Measurements from ENCODE around the gene ANKRD33. TPM values are rescaled to one million over a fixed set of nuclear protein-coding genes. Genes with fewer than 3 reads are reported as not detected.
"Not testable (repeated sequence)": the region's sequence is repeated elsewhere in the genome, so short reads cannot be mapped to it uniquely, and the experiment has no call there.

ANKRD33 gene
- total RNA-seq, 1 donor from 2014 or later = not detected

DNA sequence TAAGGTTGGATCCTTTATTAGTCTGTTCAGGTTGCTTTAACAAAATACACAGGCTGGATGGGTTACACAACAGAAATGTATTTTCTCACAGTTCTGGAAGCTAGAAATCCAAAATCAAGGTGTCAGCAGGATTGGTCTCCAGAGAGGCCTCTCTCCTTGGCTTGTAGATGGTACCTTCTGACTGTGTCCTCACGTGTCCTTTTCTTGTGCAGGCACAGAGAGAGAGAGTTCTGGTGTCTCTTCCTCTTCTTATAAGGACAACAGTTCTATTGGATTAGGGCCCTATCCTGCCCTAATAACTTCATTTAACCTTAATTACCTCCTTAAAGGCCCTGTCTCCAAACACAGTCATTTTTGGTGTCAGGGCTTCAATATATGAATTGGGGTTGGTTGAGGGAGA lies 4.6 kb upstream of the ANKRD33 start:
- no peak for DNase-seq

DNA sequence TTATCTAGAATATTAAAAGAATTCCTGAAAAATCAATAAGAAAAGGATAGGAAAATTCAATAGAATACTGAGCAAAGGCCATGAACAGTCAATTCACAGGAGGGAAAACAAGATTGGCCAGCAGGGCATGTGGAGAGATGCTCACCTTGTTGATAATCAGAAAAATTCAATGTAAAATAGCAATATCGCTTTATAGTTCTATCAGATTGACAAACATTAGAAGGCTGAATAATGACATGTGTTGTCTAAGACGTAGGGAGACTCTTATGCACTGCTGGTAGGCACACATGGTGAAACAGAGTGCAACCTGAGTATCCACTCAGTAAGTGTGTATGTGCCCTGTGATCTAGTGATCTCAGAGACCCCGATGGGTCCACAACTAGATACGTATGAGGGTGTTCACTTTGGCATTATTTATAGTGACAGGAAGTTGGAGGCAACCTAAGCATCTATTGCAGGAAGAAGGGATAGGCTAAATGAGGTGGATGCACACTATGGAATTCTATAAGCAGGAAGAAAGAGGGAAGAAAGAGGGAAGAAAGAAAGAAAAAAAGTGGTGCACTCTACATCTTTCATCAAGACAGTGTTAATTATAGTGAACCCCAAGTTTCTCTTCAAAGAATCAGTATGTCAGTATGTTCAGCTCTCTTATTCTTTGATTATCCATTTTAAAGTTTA lies 3.8 kb upstream of the ANKRD33 start:
- DNase-seq = no peak

DNA sequence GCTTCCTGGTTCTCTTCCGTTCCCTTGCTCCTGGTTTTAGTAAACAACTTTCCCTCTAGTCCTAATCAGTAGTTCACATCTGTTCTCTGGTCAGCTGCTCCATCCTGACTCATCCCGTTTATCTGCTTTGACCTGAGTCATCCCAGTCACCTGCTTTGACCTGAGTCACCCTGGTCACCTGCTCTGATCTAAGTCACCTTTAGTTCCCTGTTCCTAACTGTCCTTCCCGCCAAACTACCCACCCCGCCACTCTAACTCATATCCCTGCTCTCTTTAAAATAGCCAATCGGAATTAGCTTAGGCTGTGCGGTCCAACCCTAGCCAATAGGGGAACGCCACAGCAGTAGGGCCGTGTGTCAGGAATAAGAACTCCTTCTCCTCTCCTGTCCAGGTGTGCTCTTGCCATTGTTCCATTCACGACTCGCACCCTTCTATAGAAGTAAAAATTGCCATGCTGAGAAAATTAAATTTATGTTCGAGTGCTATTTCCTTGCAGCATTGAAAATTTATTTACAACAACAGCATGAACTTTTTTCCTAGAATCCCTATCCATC lies 3.1 kb upstream of the ANKRD33 start:
- DNase-seq = no peak

DNA sequence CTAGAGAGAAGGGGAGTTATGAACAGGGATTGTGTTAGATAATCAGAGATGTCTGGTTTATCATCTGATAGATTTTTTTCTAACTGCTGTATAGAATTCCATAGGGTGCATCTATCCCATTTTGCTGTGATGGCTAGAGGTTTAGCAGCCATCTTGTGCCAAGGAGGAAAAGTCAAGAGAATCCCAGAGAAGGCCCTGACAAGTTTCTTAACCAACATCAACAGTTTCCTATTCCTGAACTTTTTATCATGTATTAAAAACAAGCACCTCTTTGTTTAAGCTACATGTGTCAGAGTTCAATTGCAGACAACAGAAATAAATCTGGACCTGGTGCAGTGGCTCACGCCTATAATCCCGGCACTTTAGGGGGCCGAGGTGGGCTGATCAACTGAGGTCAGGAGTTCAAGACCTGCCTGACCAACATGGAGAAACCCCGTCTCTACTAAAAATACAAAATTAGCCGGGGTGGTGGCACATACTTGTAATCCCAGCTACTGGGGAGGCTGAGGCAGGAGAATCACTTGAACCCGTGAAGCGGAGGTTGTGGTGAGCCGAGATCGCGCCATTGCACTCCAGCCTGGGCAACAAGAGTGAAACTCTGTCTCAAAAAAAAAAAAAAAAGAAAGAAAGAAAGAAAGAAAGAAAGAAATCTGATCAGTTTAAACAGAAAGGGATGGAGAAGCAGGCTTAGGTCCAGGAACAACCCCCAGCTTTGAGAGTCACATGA lies 2.4 kb upstream of the ANKRD33 start:
- DNase-seq = not testable (repeated sequence)

DNA sequence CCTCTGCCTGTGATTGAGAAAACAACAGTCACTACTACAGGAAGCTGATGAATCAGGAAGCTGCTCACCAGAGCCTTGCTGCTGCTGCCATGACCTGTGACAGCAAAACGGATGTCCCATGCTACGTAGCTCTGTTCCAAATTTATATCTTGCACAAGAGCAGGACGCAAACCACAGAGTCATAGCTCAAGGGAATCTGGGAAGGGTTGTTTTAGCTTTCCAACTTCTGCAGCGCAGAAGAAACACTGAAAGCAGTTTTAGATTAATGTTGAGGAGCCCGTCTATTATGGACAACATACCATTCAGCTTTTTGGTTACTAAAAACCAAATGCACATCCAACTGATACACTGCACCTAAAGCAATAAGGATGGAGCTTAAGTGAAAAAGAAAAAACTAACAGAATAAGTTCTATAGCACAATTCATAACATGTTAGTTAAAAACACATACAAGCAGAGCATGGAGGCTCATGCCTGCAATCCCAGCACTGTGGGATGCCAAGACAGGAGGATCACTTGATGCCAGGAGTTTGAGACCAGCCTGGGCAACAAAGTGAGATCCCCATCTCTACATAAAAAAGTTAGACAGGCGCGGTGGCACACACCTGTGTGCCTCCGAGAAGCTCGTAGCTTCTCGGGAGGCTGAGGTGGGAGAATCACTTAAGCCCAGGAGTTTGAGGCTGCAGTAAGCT lies 1.7 kb upstream of the ANKRD33 start:
- peak; percentile 94 for DNase-seq

DNA sequence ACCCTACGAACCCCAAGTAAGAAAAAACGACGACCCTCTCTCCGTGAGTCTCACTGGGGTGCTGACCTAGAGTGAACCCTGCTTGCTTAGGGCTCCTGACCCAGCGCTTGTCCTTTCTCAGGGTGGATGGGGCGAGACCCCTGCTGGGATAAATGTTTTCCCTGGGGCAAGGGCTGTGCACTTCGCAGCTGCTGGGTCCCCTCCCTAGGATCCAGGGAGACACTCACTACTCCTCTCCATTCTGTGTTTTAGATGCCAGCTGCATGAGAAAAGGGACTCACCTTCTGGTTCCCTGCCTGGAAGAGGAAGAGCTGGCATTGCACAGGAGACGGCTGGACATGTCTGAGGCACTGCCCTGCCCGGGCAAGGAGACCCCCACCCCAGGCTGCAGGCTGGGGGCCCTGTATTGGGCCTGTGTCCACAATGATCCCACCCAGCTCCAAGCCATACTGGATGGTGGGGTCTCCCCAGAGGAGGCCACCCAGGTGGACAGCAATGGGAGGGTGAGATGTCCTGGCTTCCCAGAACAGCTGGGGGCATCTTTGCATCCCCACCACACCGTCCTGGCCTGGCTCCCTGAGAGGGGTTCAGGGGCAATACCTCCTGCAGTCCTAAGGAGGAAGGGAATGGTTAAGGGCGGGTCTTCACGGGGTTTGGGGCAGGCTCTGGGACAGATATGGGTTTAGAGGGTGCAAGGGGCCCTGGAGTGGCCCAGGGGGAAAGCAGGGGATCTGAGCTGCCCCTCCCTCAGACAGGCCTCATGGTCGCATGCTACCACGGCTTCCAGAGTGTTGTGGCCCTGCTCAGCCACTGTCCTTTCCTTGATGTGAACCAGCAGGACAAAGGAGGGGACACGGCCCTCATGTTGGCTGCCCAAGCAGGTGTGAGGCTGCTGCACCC lies 663 bp downstream of the ANKRD33 start:
- DNase-seq = no peak

DNA sequence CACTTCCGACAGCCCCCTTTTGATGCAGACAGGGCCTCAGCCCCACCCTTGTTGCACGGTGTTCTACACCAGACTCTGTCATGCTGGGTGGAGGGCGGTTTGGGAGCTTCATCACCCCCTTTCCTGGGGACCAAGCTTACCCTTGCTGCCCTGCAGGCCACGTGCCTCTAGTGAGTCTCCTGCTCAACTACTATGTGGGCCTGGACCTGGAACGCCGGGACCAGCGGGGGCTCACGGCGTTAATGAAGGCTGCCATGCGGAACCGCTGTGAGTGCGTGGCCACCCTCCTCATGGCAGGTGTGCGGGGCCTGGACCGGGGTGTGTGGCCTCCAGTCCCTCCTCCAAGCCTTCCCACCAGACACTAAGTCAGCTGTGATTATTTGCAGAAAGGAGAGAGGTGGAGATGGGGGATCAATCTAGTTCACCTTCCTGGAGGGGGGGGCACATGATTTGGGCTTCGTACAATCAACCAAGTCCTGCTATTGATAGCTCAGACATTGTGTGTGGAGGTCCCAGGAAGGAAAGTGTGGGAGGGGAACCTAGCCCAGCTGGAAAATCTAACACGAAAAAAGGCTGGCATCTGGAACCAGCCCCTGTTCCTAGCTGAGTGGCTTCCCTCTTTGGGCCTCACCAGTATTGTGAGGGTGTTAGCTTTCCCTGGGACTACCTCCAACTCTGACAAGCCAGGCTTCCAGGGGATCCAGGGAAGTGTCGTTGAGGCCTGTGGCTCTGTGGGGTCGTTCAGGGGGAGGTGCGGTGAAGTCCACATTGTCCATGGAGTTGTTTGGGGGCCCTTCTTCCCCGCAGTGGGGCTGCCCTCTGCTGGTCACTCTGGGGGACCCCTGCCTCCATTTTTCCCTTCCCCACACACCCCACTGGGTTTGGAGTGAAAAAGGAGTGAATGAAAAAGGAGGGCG lies 1.6 kb downstream of the ANKRD33 start:
- DNase-seq = no peak

DNA sequence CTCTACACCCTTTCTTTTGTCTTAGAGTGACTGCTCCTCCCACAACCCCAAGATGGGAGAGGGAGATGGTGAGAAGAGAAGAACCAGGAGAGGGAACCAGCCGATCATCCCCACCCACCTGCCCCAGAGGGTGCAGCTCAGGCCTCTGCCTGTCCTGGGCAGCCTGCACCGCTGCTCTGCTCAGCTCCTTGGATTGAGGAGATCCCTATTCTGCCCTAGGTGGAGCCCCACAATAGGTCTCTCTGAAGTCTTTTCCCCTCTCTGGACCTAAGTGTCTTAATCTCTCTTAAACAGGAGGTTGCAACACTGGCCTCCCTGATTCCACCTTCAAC lies 2.2 kb downstream of the ANKRD33 start:
- no peak for DNase-seq

DNA sequence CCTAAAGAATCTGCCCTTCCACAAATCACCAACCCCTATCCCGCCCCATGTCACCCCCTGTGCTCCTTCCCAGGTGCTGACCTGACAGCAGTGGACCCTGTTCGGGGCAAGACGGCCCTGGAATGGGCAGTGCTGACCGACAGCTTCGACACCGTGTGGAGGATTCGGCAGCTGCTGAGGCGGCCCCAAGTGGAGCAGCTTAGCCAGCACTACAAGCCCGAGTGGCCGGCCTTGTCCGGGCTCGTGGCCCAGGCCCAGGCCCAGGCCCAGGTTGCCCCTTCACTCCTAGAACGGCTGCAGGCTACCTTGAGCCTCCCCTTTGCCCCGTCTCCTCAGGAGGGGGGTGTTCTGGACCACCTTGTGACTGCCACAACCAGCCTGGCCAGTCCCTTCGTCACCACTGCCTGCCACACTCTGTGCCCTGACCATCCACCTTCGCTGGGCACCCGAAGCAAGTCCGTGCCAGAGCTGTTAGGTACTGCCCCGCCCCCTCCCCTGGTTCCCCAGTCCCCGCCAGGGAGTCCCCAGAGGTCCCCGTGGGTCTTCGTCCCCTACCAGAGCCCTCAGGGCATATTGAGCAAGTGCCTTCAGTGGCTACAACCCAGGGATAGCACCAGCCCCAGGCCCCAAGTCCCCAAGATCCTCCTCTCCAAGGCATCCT lies 2.7 kb downstream of the ANKRD33 start:
- no peak for DNase-seq

DNA sequence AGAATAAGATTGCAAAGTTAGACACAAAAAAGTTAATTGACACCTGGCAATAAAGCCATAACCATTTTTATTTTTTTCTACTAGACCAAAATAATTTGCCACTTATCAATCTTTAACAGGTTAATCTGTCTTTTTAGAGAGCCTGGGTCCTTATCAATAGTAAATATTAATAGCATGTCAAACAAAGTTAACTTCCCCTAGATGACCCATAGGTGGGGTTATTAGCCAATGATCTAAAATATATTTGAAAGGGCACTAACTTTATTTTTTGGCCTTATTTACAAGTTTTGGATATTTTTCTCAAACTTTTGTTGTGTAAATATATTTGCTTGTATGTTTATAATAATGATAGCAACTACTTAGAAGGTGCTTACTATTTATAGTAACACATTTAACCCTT lies 3.9 kb downstream of the ANKRD33 start:
- no peak for DNase-seq

DNA sequence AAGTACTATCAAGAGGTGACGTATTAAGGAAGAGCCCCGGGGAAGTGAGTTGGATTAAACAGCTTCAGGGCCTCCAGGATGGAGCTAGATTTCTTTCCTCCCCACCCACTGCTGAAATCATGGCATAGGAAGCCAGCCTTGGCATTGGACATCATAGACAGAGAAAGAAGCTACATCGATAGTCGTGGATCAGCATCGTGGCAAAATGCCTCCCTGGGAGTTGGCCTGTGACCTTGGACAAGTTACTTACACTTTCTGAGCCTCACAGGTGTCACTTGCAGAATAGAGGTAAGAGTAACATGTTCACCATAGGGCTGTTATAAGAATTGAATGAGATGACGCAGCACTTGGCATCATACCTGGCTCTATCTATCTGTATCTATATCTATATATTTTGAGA lies 5.9 kb downstream of the ANKRD33 start:
- no peak for DNase-seq

DNA sequence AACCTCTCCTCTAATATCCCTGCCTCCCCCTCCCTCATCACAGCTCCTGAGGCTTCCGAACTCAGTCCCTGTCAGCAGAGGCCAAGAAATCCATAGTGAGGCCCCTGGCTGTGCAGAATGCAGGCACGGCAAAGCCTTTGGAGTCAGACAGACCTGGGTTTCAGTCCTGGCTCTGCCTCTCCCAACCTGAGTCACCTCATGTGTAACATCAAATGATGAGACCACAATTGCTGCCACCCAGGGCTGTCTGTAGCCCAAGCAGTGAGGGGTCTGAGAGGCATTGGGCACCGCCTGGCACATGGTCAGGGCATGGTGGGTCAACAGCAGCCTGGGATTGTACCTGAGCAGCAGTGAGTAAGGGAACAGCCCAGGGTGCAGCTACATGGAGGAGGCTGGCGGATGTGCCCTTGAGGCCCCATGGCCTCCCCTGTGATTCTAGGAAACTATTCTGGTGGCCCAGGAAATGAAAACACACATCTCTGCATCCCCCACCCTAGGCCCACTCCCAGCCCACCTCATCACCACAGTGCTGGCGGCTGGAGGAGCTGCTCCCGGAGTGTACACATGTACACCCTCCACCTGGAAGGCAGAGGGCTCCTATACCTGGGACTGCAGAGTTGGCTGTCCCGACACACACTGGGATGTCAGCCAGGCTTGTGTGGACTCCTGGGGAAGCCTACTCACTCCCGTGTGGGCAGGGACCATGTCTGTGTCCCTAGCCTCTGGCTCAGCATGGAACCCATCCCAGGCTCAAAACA lies 7.7 kb downstream of the ANKRD33 start:
- no peak for DNase-seq

DNA sequence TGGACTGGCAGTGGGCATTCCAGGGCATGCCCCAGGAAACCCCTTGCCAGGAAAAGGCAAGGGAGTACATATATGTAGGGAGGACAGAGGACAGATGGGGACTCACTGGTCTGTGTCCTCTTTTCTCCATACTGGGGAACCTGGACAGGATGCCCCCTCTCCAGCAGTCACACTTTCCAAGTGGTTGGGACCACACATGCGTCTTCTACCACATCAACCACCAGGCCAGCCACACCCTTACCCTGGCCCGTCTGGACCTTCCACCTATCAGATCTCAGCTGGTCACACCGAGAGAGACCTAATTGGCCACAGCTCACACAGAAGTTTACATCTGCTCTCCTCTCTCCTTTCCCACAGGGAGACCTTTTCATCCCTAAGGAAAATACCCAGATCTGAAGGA lies 8.3 kb downstream of the ANKRD33 start:
- DNase-seq = no peak

DNA sequence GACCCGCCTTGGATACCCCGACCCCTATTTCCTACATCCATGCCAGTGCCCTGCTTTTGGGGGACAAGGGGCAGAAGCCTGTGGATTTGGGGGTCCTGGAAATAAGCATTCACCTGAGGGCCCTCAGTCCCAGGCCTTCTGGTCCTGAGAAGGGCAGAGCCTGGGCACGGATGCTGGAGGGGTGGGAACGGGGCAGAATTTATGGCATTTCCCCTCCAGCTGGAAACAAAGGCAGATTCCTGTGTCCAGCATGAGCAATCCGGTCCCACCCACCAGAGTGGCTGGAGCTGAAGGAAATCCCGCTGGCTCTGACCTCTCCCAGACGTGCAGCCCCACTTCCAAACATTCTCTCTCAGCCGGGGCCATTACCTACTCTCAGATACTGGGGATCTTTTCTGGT lies 9.3 kb downstream of the ANKRD33 start:
- no peak for DNase-seq

DNA sequence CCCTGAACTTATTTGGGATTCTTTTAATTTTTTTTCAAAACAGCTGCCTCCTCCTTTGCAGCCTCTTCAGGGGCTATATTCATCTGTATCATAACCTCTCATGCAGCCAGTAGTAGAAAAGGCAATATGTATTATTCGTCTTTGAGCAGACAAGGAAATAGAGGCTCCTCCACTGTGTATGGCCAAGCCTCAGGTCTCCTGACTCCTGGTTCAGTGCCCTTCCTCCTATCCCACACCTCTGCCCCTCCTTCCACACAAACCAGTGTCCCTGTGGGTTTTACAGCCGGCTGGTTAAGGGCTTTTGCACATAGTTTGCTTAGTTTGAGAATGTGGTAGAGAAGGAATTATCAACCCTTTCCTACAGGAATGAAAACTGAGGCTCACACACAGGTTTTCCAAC lies 10.6 kb downstream of the ANKRD33 start:
- DNase-seq = no peak

DNA sequence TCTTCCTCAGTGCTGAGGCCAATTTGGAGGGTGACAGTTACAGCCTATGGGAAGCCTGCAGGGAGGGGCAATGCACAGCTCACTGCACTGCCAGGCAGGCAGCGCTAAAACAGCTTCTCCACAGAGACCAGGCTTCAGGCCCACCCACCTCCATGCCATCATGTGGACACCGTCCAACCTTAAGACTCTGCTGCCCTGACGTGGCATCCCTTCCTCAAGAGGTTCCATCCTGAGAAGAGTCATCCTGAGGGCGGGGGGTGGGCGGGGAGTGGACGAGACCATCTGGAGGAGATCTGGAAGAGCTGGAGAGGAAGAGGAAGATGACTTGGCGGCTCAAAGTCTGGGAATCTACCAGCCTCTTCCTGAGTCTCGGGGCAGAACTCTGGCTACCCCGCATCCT lies 11.0 kb downstream of the ANKRD33 start:
- no peak for DNase-seq

DNA sequence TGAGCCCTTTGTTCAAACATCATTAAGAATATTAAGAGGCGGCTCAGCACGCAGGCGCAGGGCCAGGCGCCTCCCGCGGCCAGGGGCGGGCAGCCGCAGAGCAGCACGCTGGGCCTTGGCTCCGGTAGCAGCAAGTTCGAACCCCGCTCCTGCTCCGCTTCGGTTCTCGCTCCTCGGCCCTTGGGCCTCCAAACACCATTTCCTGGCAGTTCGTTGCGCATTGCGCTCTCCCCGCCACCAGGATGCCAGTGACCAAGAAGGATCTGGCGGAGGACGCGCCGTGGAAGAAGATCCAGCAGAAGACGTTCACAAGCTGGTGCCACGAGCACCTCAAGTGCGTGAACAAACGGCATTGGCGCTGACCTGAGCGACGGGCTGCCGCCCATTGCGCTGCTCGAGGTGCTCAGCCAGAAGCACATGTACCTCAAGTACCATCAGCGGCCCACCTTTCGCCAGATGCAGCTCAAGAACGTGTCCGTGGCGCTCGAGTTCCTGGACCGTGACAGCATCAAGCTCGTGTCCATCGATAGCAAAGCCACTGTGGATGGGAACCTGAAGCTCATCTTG lies 12.5 kb downstream of the ANKRD33 start:
- DNase-seq = no peak

DNA sequence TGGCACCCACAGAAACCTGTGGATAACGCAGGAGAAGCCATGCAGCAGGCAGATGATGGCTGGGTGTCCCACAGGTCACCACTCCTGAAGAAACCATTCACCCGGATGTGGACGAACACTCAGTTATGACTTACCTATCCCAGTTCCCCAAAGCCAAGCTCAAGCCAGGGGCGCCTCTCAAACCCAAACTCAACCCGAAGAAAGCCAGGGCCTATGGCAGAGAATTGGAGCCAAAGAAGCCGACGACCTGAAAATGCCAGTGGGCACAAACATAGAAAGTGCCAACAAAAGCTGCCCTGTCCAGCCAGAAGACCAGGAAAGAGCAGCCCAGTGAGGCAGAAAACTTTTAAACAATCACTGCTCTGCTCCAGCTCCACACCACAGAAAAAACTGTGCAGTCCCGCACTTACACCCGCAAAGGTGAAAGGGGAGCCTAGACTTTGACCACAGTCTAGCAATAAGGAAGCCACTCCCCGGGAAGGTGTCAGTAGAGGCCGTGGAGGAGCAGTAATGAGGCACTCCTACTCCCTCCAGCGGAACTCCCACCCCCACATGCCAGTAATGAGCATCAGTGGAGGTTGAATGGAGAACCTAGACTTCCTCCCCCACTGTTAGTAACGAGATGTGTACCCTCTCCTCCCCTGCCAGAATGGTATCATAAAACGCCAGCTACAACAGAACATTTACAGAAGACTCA lies 13.4 kb downstream of the ANKRD33 start:
- no peak for DNase-seq

DNA sequence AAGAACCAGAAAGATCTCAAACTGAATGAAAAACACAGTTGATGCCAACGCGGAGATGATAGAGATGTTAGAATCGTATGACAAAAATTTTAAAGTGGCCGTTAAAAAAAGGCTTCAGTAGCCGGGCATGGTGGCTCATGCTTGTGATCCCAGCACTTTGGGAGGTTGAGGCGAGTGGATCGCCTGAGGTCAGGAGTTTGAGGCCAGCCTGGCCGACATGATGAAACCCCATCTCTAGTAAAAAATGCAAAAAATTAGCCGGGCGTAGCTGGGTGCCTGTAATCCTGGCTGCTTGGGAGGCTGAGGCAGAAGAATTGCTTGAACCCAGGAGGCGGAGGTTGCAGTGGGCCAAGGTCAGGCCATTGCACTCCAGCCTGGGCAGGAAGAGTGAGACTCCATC lies 14.0 kb downstream of the ANKRD33 start:
- DNase-seq = no peak

Data from skin of body (tissue), 2 donors.